Camera-type eye (tissue), 1 donor: Measurements from ENCODE around the gene SDHAF1. TPM values are rescaled to one million over a fixed set of nuclear protein-coding genes. Genes with fewer than 3 reads are reported as not detected.

Experiments used
- total RNA-seq: library from RNA; depleted of rRNA; stranded (reverse); fragments of >200 nt; gene quantifications from one replicate; pipeline ENCODE4 v1.2.3, GENCODE V29; 2014

The SDHAF1 gene, protein sequence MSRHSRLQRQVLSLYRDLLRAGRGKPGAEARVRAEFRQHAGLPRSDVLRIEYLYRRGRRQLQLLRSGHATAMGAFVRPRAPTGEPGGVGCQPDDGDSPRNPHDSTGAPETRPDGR
- total RNA-seq = 32.9 TPM

DNA sequence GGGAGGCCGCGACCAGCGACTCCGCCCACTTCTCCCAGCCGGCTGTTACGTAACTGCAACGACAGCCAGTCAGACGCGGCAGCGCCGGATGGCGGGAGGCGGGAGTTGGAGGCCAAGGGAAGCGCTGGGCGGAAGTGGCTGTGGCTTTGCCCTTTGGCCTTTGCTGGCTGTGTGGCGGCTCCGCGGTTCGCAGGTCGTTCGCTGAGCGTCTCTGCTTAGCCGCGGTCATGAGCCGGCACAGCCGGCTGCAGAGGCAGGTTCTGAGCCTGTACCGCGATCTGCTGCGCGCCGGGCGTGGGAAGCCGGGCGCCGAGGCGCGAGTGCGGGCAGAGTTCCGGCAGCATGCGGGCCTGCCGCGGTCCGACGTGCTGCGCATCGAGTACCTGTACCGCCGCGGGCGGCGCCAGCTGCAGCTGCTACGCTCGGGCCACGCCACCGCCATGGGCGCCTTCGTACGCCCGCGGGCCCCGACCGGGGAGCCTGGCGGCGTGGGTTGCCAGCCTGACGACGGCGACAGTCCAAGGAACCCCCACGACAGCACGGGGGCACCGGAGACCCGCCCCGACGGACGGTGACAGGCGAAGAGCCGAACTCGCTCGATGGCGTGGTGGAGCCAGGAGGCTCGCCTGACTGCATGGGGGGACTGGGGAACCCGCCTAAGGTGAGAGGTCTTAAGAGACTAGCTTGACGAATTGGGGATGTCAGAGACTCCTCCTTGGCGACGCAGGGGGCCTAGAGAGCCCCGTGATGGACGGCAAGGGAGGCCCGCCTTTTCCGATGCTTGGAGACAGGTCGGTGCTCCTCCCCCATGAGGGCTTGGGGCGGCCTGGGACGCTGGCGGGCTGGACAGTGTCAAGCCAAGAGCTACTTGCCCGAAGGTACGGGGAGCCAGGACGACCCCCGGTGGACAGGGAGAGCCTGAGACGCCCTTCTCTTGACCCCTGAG, at the start of gene SDHAF1:
TSS of gene SDHAF1 (plus strand) at position 141 of the 946 bp plus-strand sequence. CDS start at position 228, 87 bp downstream.

DNA sequence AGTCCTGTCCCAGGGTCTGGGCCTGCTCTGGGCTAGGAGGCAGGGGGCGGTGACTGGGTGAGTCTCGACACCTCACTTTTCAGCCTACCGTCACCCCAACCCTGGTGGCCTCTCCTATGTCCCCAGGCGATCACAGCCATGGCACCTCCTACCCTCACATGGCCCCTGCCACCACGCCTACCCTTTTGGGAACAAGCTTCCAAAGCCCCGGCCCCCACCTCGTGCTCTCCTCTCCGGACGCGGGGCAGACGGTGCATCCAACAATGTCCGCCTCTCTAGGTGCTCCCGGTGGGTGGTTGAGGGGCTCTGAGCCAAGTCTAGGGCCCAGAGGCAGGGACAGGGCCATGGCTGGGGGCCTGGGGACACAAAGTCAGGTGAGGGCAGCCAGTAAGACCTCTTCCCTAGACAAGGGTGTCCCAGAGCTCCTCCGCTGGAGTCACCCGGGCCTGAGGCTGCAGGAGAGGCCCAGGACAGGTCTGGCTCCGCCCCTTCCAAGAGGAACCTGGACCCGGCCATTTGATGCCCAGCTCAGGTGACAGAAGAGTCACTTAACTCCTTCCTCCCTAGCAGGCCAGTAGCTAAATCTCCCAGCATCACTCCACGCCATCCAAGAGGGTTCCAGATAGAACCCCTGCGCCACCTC, 13.5 kb downstream of the SDHAF1 start, which contains the start of gene SYNE4:
TSS of gene SYNE4 (minus strand) at position 478 of the 643 bp plus-strand sequence. CDS start at position 346, 132 bp downstream.

DNA sequence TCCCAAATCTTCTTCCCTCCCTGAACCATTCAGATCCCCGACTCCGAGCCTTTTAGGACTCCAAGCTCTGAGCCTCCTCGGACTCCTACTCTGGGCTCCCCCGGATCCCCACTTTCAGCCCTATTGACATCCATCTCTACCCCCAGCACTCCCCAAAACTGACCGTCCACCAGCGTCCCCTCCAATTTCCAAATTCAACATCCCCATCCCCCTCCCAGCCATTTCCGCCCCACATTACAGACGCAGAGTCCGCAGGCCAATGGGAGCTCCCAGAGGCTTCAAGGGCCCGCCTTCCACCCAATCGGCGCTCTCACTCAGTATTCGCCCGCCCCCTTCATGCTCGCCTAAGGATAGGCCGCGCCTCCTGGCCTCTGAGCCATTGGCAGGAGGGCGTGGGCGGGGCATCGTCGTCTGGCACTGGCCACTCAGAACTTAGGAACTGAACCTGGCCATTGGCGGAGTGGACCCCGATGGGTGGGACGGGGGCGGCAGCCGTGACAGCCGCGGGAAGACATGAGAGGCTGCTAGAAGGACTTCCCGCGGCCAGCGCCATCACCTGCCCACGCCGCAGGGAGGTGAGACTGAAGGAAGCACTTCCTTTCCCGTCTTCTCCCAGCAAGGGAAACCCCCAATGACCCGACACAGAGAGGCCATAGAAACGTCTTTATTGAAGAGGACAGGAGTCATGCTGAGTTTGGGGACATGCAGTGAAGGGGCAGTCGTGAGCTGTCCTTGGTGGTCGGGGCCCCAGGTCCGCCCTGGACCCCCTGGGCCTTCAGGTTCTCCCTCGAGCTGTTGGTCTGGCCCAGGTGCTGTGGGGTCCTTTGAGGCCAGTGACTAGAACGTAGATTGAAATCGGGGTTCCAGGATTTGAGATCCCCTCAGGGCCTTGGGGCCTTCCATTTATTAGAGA, 19.3 kb downstream of the SDHAF1 start, which contains the start of gene ALKBH6:
TSS of gene ALKBH6 (minus strand) at position 202 of the 913 bp plus-strand sequence. CDS start 816 bp downstream, outside the sequence.

DNA sequence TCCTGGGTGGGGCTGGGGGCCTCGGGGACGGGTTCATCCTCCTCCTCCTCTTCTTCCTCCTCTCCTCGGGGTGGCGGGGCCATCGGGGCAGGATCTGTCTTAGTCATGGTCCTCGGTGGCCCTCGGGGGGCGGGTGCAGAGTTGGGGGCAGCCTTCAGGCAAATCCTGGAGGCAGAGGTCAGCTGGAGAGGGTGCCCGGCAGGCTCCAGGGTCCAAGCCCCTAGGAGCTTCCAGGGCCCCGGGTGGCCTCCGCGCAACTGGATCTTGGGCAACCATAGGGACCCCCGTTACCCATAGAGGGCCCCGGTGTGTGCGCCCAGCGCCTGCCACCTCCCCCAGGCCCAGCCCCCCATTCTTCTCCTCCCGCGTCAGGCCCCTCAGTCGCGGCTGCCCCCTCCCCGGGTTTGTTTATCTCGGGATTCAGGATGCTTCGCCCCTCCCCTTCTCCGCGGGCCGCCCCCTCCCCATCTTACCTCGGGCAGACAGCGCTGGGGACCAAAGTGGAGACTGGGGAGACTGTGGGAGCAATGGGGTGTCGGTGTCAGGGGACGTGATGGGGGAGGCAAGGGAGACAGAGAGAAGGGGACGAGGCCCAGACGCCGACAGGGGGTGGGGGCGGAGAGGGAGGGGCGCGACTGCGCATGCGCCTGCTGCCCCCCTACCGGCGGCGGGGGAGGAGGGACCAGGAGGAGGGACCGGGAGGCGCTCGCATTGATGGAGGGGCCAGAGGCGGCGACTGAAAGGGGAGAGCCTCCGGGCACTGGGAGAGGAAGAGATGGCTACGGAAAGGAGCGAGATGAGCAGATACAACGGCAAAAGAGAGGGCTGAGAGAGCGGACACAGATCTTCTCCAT, 37.5 kb downstream of the SDHAF1 start, which contains the start of gene CLIP3:
TSS of gene CLIP3 (minus strand) at position 623 of the 854 bp plus-strand sequence. CDS start at position 107, 516 bp downstream.

Other genes starting within 250 kb of the SDHAF1 start
- 13.8 TPM for gene U2AF1L4, start 249.8 kb upstream of the SDHAF1 start, total RNA-seq
- gene PSENEN, start 249.5 kb upstream of the SDHAF1 start, total RNA-seq = 12.8 TPM
- 11.6 TPM for gene LIN37, start 246.6 kb upstream of the SDHAF1 start, total RNA-seq
- gene HSPB6, start 238.2 kb upstream of the SDHAF1 start, total RNA-seq = 14.9 TPM
- 7.8 TPM for gene PROSER3, start 237.0 kb upstream of the SDHAF1 start, total RNA-seq
- gene ARHGAP33, start 219.6 kb upstream of the SDHAF1 start, total RNA-seq = 89.9 TPM
- gene PRODH2, start 182.3 kb upstream of the SDHAF1 start, total RNA-seq = 0.27 TPM
- 2.7 TPM for gene NPHS1, start 142.7 kb upstream of the SDHAF1 start, total RNA-seq
- gene KIRREL2, start 138.3 kb upstream of the SDHAF1 start, total RNA-seq = 11.2 TPM
- 106 TPM for gene APLP1, start 126.6 kb upstream of the SDHAF1 start, total RNA-seq
- 6.8 TPM for gene NFKBID, start 94.6 kb upstream of the SDHAF1 start, total RNA-seq
- not detected for gene HCST, start 92.7 kb upstream of the SDHAF1 start, total RNA-seq
- gene TYROBP, start 86.9 kb upstream of the SDHAF1 start, total RNA-seq = 10.4 TPM
- gene LRFN3, start 58.8 kb upstream of the SDHAF1 start, total RNA-seq = 5.4 TPM
- not detected for gene SYNE4, start 13.6 kb downstream of the SDHAF1 start, total RNA-seq
- 9.4 TPM for gene ALKBH6, start 19.0 kb downstream of the SDHAF1 start, total RNA-seq
- 34.6 TPM for gene CLIP3, start 37.7 kb downstream of the SDHAF1 start, total RNA-seq
- 7.6 TPM for gene THAP8, start 59.1 kb downstream of the SDHAF1 start, total RNA-seq
- gene WDR62, start 59.7 kb downstream of the SDHAF1 start, total RNA-seq = 6.4 TPM
- not detected for gene OVOL3, start 116.0 kb downstream of the SDHAF1 start, total RNA-seq
- gene POLR2I, start 119.7 kb downstream of the SDHAF1 start, total RNA-seq = 28.0 TPM
- 134 TPM for gene TBCB, start 120.3 kb downstream of the SDHAF1 start, total RNA-seq
- 123 TPM for gene CAPNS1, start 144.9 kb downstream of the SDHAF1 start, total RNA-seq
- 3.6 TPM for gene COX7A1, start 157.3 kb downstream of the SDHAF1 start, total RNA-seq
- 11.3 TPM for gene ZNF565, start 219.5 kb downstream of the SDHAF1 start, total RNA-seq
- gene ZNF146, start 219.9 kb downstream of the SDHAF1 start, total RNA-seq = 163 TPM